HG03442 (cell line): Measurements from ENCODE around the gene SKI.

ENCODE experiments used
- ATAC-seq: cut with Tn5 transposase; IDR thresholded peaks from one replicate; pipeline ENCODE4 v1.9.1; 2021; ENCODE audit warnings: mild to moderate bottlenecking, moderate library complexity; ENCODE audit not compliant: unreplicated experiment

Gene SKI

GRCh38 chr1:2209400-2210083 is 18.6 kb upstream of the SKI start:
- no peak for ATAC-seq

DNA sequence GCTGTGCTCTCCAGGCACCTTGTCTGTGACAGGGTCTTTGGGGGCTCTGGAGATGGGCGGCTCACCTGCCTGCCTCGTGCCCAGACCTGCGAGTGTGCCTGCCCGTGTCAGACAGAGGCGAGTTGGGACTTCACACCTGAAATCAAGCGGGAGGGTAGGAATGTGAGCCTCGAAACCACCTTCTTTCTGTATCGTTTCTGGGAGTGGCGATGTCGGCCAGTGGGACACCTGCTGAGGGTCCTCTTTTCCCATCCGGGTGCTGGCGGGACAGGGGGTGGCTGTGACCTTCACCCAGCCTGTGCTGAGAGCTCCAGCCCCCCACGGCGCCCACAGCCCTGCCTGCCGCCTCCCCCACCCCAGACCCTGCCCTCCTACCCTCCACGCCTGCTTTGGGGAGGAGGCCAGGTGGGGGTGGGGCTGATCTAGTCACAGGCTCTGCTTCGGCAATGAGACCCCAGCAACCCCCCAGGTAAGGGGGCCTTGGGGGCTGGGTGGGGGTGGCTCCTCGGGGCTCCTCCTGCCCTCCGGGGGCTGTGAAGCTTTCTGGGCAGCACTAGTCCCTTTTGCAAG is 17.9 kb upstream of the SKI start:
- no peak for ATAC-seq

DNA sequence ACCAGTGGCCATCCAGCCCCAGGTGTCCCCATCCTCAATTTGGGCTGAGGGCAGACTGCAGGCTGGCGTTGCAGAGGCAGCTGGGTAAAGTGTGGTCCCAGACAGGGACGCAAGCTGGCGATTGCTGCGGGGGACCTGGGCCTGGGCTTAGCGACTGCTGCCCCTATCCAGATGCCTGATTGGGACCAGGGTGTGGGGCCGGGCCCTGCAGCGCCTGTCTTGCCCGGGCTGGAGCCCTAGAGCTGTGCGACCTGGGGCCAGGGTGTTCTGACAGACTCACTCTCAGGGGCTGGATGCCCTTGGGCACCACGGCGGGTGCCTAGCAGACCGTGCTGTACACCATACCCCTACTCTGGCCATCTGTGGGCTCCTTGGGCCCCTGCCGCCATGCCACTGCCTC is 17.3 kb upstream of the SKI start:
- ATAC-seq, result no peak

DNA sequence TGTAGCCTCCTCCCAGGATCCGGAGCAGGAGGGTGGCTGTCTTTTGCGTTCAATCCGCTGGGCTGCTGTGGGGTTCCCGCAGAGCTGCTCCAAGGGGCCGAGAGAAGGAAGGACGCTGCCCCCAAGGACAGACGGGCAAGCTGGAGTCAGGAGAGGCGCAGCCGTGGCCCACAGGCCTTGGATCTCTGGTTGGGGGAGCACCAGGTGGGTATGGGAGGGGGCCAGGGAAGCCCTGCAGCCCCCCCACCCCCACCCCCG is 15.9 kb upstream of the SKI start:
- ATAC-seq, result no peak

DNA sequence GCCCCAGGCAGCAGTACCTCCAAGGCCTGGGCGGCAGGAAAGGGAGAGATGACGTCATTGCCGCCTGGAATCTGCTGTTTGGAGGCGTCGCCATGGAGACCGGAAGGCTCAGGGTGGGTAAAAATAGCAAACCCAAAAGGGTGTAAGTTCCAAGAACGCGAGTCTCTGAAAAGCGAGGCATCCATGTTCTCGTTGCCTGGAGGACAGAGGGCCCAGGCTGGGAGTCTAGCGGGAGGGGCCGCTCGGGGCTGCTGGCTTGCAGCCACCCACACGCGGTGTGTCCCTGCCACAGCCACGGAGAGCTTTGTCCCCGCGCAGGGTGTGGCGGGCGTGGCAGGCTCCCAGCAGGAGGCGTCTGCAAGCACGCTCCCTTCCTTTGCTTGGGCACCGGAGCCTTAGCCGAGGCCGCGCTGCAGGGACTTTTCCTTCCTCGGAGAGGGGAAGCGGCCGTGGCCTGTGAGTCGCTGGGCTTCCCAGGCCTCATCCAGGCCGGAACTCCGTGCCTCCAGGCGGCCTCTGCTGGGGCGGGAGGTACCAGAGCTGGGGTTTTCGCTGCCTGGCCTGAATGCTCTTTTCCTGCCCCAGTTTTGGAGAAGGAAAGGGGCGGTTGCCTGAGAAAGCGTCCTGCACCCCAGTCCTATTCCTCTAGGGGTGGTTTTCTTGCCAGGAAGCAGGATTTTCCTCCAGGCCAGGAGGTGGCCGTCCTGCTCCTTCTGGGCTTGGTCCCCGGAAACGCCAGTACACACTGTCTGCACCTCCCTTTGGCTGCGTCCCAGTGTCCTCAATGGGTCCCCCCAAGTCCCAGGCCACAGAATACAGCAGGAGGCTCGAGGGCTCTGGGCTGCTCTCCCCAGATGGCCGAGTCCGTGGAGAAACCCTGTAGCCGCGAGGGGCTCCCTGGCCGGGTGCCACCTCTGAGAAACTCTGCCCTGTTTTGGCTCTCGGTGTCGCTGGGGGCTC is 15.3 kb upstream of the SKI start:
- ATAC-seq, result no peak

- ATAC-seq, result no peak
These were observed 14.3 kb upstream of the SKI start for GRCh38 chr1:2213576-2214505.

DNA sequence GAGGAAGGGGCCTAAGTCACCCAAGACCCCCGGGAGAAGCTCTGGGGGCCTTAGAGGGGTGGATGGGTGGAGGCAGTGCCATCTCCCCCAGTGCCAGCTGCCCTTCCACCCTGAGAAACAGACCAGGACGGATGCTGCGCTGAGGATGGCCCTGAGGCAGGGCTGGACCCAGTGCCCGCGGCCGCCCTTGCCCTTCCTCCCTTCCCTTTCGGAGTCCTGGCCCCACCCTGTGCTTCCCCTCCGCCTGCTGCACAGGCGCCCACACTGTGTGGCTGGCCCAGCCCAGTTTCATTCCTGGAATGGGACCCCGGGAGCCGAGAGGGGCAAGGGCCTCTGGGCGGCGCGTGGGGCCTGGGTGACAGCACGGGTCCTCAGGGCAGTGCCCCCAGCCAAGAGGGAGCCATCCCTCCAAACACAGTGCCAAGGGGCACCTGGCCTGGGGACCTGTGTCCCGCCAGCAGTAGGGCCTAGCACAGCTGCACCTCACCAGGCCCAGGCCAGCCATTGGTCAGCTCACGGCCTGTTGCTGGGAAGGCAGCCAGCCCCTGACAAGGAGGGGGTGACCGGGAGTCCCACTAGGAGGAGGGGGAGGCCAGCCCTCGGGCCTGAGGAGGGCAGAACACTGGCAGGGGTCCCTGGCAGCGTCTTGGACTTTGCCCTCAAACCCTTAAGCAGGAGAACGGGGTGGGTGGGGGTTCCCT is 13.4 kb upstream of the SKI start:
- ATAC-seq, result no peak

GRCh38 chr1:2215329-2215728 is 12.8 kb upstream of the SKI start:
- ATAC-seq, result no peak

GRCh38 chr1:2215909-2216766 is 12.0 kb upstream of the SKI start:
- no peak for ATAC-seq

DNA sequence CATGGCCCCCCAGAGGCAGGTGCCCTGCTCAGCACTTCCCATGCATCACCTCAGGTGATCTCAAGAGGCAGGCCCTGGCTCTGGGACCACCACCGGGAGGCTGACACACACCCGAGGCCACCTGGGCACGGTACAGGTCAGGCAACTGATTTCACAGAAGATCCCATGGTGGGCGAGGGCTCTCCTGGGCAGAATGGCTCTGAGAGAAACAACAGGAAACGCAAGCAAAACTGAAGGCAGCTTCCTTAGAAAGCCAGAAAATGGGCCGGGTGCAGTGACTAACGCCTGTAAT is 11.4 kb upstream of the SKI start:
- ATAC-seq, result no peak

DNA sequence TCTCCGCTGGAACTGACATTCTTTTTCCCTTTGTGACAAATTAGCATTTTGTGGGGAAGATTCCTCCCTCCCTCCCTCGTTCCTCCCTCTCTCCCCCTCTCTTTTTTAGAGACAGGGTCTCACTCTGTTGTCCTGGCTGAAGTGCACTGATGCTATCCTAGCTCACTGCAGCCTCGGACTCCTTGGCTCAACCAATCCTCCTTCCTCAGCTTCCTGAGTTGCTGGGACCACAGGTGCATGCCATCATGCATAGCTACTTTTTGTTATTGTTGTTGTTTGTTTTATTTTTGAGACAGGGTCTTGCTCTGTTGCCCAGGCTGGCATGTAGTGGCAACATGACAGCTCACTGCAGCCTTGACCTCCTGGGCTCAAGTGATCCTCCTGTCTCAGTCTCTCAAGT is 6.8 kb upstream of the SKI start:
- ATAC-seq, result no peak

DNA sequence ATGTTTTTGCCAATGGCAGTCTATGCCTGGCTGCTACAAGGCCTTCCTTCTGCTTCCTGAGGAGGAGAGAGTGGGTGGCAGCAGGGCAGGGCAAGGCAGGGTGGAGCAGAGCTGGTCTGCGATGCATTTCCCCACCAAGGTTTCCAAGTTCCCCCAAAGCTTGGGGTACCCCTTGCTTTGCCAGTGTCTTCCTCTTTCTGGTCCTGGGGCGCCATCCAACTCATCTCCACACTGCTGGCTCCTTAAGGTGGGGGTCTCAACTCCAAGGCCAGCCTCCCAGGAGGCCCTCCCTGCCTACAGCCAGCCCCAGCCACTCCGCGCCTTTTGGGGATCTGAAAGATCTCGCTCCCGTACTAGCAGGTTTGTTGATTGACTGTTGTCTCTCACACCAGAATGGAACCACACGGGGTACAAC is 3.9 kb upstream of the SKI start:
- no peak for ATAC-seq

GRCh38 chr1:2224631-2225428 is 3.3 kb upstream of the SKI start:
- ATAC-seq, result no peak

DNA sequence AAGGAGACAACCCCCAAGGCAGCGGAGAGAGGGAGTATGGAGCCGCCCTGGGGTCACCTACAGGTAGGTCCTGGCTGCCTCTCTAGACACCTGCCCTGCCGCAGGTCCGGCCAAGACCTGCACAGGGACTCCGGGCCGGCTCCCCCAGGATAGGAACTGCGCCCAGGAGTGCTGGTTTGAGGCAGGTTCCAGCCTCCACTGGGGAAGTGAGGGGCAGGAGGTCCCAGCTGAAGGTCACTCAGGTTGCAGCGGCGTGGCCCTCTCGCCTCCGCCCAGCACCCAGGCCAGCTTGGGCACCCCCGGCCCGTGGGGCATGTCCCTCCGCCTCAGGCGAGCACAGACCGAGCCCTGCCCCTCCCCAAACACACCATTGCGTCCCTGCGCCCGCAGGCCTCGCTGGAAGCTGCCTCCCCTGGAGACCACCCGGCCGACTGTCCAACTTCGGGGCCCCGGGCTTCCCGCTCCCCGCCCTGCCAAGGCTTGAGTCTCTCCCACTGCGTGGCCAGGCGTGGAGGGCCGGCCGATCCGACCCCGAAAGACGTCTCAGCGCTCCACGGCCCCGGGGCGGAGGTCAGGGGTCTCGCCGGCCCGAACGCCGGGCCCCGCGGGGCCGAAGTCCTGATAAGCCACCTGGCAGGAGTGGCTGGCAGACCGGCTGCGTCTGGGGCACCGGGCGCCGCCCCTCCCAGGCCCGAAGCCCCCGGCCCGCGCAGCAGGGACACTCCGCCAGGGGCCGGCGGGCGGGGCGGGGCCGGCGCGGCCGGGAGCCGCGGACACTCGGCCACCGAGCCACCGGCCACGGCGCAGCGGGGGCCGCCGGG is 1.4 kb upstream of the SKI start:
- ATAC-seq, result peak; percentile 0

DNA sequence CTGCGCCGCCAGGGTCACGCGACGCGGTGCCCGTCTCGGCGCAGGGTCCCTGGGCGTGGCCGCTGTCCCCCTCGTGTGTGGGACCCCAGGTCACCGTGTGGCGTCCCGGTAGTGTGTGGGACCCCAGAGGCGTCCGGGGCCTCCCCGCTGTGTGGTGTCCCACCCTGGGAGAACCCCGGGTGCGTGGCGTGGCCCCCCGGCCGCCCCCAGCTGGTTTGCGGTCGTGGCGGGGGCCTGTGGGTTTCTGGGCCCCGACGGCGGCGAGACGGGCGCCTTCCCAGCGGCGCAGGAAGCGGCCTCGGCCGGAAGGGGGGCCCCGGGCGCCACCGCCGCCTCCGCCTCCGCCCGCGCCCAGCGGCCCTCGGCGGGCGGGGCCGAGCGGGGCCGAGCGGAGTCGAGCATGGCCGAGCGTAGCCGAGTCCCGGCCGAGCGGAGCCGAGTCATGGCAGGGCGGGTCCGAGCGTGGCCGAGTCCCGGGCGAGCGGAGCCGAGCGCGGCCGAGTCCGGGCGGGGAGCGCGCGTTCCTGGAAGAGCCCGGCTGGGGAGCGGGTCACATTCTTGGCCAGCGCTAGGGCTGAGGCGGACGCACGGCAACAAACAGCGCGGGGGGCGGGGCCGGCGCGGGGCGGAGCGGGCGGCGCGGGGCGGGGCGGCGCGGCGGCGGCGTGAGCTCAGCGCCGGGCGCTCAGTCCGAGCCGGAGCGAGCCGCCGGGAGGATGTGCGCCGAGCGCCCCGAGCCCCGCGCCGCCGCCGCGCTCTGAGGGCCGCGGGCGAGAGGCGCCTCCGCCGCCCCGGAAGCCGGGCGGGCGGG is 568 bp upstream of the SKI start:
- ATAC-seq, result peak; percentile 88

DNA sequence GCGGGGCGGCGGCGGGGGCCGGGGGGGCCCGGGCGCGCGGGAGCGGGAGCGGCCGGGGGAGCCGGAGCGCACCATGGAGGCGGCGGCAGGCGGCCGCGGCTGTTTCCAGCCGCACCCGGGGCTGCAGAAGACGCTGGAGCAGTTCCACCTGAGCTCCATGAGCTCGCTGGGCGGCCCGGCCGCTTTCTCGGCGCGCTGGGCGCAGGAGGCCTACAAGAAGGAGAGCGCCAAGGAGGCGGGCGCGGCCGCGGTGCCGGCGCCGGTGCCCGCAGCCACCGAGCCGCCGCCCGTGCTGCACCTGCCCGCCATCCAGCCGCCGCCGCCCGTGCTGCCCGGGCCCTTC is 546 bp downstream of the SKI start:
- ATAC-seq, result no peak
